Fibroblast of lung (primary cell): Measurements from ENCODE around the gene MACROD2. TPM values are rescaled to one million over a fixed set of nuclear protein-coding genes. Genes with fewer than 3 reads are reported as not detected.
A peak's percentile ranks its signal among the peaks of the same experiment; 100 is the strongest.

Experiments
- DNase-seq, 2 donors: peaks; one replicate each; pipeline versions ENCODE4 v3.0.0 to v3.0.0-alpha.2; 2010; ENCODE audit warnings: low read depth in 2 of 2
- H2AFZ ChIP-seq: 2 replicates; pipeline ENCODE4 v1.5.1; 2012; ENCODE audit warnings: low read length, control low read depth, inconsistent platforms
- H3K27ac ChIP-seq: 2 replicates; pipeline ENCODE4 v1.5.1; 2011; ENCODE audit warnings: low read length, control low read depth; ENCODE audit not compliant: insufficient read depth
- H3K27me3 ChIP-seq: 2 replicates; pipeline ENCODE4 v1.5.1; 2011; ENCODE audit warnings: mild to moderate bottlenecking, low read length; ENCODE audit not compliant: control insufficient read depth, insufficient read depth
- H3K36me3 ChIP-seq: 2 replicates; pipeline ENCODE4 v1.5.1; 2011; ENCODE audit warnings: low read length; ENCODE audit not compliant: control insufficient read depth, insufficient read depth
- H3K4me1 ChIP-seq: 2 replicates; pipeline ENCODE4 v1.5.1; 2011; ENCODE audit warnings: low read length; ENCODE audit not compliant: control insufficient read depth, insufficient read depth; ENCODE audit errors: extremely low read depth
- H3K4me2 ChIP-seq: 2 replicates; pipeline ENCODE4 v1.5.1; 2011; ENCODE audit warnings: low read length, control low read depth; ENCODE audit not compliant: insufficient read depth; ENCODE audit errors: extremely low read depth
- H3K4me3 ChIP-seq, 4 experiments: fragments of 200-600 bp in 1 of 4; sonication (generic) in 1 of 4; replicated peaks in 1 of 4; 2 replicates each; pipeline ENCODE4 v1.5.1; 2011 to 2016; ENCODE audit warnings: low read length in 4 of 4, low read depth in 3 of 4, mild to moderate bottlenecking in 3 of 4, control low read depth in 2 of 4, inconsistent platforms in 1 of 4, mixed read lengths in 1 of 4; ENCODE audit not compliant: insufficient read depth in 1 of 4; ENCODE audit errors: control extremely low read depth in 1 of 4
- H3K79me2 ChIP-seq: 2 replicates; pipeline ENCODE4 v1.5.1; 2012; ENCODE audit warnings: mild to moderate bottlenecking, low read length, inconsistent platforms; ENCODE audit not compliant: control insufficient read depth, insufficient read depth
- H3K9ac ChIP-seq: 2 replicates; pipeline ENCODE4 v1.5.1; 2011; ENCODE audit warnings: mild to moderate bottlenecking, low read length, control low read depth; ENCODE audit not compliant: insufficient read depth
- H3K9me3 ChIP-seq: 2 replicates; pipeline ENCODE4 v1.5.1; 2012; ENCODE audit warnings: low read depth, low read length; ENCODE audit not compliant: control insufficient read depth, insufficient read depth
- H4K20me1 ChIP-seq: 2 replicates; pipeline ENCODE4 v1.5.1; 2011; ENCODE audit warnings: low read length; ENCODE audit not compliant: control insufficient read depth, insufficient read depth; ENCODE audit errors: extremely low read depth
- CTCF ChIP-seq, 2 donors: IDR thresholded peaks in 1 of 2; conservative IDR thresholded peaks in 1 of 2; 1 replicate in 1 of 2; 2 replicates in 1 of 2; pipeline ENCODE4 v1.5.1; 2011 to 2012; ENCODE audit warnings: low read length in 2 of 2, control low read depth in 1 of 2, inconsistent platforms in 1 of 2, low read depth in 1 of 2, mild to moderate bottlenecking in 1 of 2
- EZH2 ChIP-seq: IDR thresholded peaks from 2 replicates; pipeline ENCODE4 v1.5.1; 2012; ENCODE audit warnings: low read length, control low read depth, mild to moderate bottlenecking; ENCODE audit errors: missing control alignments
- polyA plus RNA-seq, 2 donors: library from polyadenylated mRNA; depleted of rRNA in 1 of 2; stranded (reverse) in 1 of 2; unstranded in 1 of 2; fragments of >200 nt; gene quantifications; 2 replicates each; pipeline ENCODE4 v1.2.1, GENCODE V29; 2011 to 2012; ENCODE audit warnings: missing spikeins in 1 of 2
- total RNA-seq: library from RNA; depleted of rRNA; stranded (reverse); fragments of >200 nt; gene quantifications from 2 replicates; pipeline ENCODE4 v1.2.1, GENCODE V29; 2014

MACROD2 gene
- total and polyA plus RNA-seq, 2 donors (not counting 1 experiment from before 2014, with no cell fraction given) = 0.54 to 1.7 TPM

- H4K20me1 ChIP-seq = no peaks in the 10 kb centered on the region
- no peak overlapping the region for H3K9ac ChIP-seq
- no peaks in the 10 kb centered on the region for H3K36me3 ChIP-seq
- no peak overlapping the region for H3K4me2 ChIP-seq
- H2AFZ ChIP-seq = no peak overlapping the region
- H3K27me3 ChIP-seq = no peaks in the 10 kb centered on the region
- no peak overlapping the region for H3K4me3 ChIP-seq
- no peak overlapping the region for H3K27ac ChIP-seq
- no peak for TF ChIP-seq EZH2
- no peak for TF ChIP-seq CTCF (conservative IDR thresholded peaks at IDR 0.05 in 1 of 2, IDR thresholded peaks at IDR 0.05 in 1 of 2; ENCODE audit: low read depth in 1 of 2, low read length in 2 of 2)
- no peaks in the 10 kb centered on the region for H3K79me2 ChIP-seq
- no peaks in the 10 kb centered on the region for H3K9me3 ChIP-seq
- H3K4me1 ChIP-seq = no peaks in the 10 kb centered on the region
- DNase-seq = no peak
These were observed 835.6 kb downstream of the MACROD2 start for GRCh38 chr20:14830899-14831298.

GRCh38 chr20:14832630-14833029 is 837.3 kb downstream of the MACROD2 start:
- Histone ChIP-seq H3K9ac (no peak overlapping the region), H3K4me3 (no peak overlapping the region), H2AFZ (no peak overlapping the region), H3K79me2 (no peaks in the 10 kb centered on the region), H3K4me2 (no peak overlapping the region), H3K9me3 (no peaks in the 10 kb centered on the region), H3K36me3 (no peaks in the 10 kb centered on the region), H3K4me1 (no peaks in the 10 kb centered on the region), H4K20me1 (no peaks in the 10 kb centered on the region), H3K27me3 (no peaks in the 10 kb centered on the region), H3K27ac (no peak overlapping the region)
- DNase-seq = no peak
- no peak for TF ChIP-seq CTCF (conservative IDR thresholded peaks at IDR 0.05 in 1 of 2, IDR thresholded peaks at IDR 0.05 in 1 of 2; ENCODE audit: low read depth in 1 of 2, low read length in 2 of 2)
- TF ChIP-seq EZH2 = no peak

GRCh38 chr20:14838663-14839628 is 843.6 kb downstream of the MACROD2 start:
- H3K9me3 ChIP-seq = no peaks in the 10 kb centered on the region
- no peak overlapping the region for H3K9ac ChIP-seq
- no peaks in the 10 kb centered on the region for H3K36me3 ChIP-seq
- H3K27ac ChIP-seq = no peak overlapping the region
- H3K27me3 ChIP-seq = no peaks in the 10 kb centered on the region
- H3K79me2 ChIP-seq = no peaks in the 10 kb centered on the region
- H3K4me3 ChIP-seq = no peak overlapping the region
- H4K20me1 ChIP-seq = no peaks in the 10 kb centered on the region
- DNase-seq = peak; percentile 6 to 35
- no peak overlapping the region for H3K4me2 ChIP-seq
- H3K4me1 ChIP-seq = no peaks in the 10 kb centered on the region
- no peak for TF ChIP-seq CTCF (conservative IDR thresholded peaks at IDR 0.05 in 1 of 2, IDR thresholded peaks at IDR 0.05 in 1 of 2; ENCODE audit: low read depth in 1 of 2, low read length in 2 of 2)
- no peak for TF ChIP-seq EZH2
- no peak overlapping the region for H2AFZ ChIP-seq
